ENCODE data around the gene KCNQ5. TPM values are rescaled to one million over a fixed set of nuclear protein-coding genes. Genes with fewer than 3 reads are reported as not detected.

Gene KCNQ5
- total RNA-seq, 2 donors from 2014 or later, result 0.67 TPM; not detected in 1

GRCh38 chr6:72631480-72631879 is 9.6 kb downstream of the KCNQ5 start:
- Histone ChIP-seq H3K36me3 (no peaks in the 10 kb centered on the region), H3K4me1 (no peaks in the 10 kb centered on the region)

GRCh38 chr6:72635636-72636035 is 13.8 kb downstream of the KCNQ5 start:
- Histone ChIP-seq H3K27ac (no peak overlapping the region), H3K36me3 (no peaks in the 10 kb centered on the region), H3K4me1 (no peaks in the 10 kb centered on the region), H3K9me3 (no peaks in the 10 kb centered on the region), H3K4me3 (no peak overlapping the region), H3K27me3 (no peaks in the 10 kb centered on the region)
- DNase-seq (ENCODE audit: low spot score), result no peak
- TF ChIP-seq CTCF (IDR thresholded peaks at IDR 0.05), result no peak

More at GRCh38 chr6:72631480-72631879, 9.6 kb downstream of the KCNQ5 start:
- no peaks in the 10 kb centered on the region for H3K27me3 ChIP-seq
- H3K4me3 ChIP-seq, result no peak overlapping the region
- no peak for DNase-seq (ENCODE audit: low spot score)
- no peak for TF ChIP-seq CTCF (IDR thresholded peaks at IDR 0.05)
- H3K9me3 ChIP-seq, result no peaks in the 10 kb centered on the region
- no peak overlapping the region for H3K27ac ChIP-seq

- Histone ChIP-seq H3K4me3 (no peak overlapping the region), H3K4me1 (no peaks in the 10 kb centered on the region), H3K27me3 (no peaks in the 10 kb centered on the region), H3K27ac (no peak overlapping the region), H3K9me3 (no peaks in the 10 kb centered on the region), H3K36me3 (no peaks in the 10 kb centered on the region)
- TF ChIP-seq CTCF (IDR thresholded peaks at IDR 0.05), result no peak
- no peak for DNase-seq (ENCODE audit: low spot score)
Measured at GRCh38 chr6:72636215-72636614, 14.4 kb downstream of the KCNQ5 start.

GRCh38 chr6:72636786-72637185 is 14.9 kb downstream of the KCNQ5 start:
- Histone ChIP-seq H3K4me1 (no peaks in the 10 kb centered on the region), H3K4me3 (no peak overlapping the region), H3K36me3 (no peaks in the 10 kb centered on the region), H3K27me3 (no peaks in the 10 kb centered on the region), H3K9me3 (no peaks in the 10 kb centered on the region), H3K27ac (no peak overlapping the region)
- no peak for TF ChIP-seq CTCF (IDR thresholded peaks at IDR 0.05)
- DNase-seq (ENCODE audit: low spot score), result no peak

GRCh38 chr6:72639920-72640614 is 18.2 kb downstream of the KCNQ5 start:
- Histone ChIP-seq H3K4me1 (no peaks in the 10 kb centered on the region), H3K9me3 (no peaks in the 10 kb centered on the region), H3K4me3 (no peak overlapping the region), H3K36me3 (no peaks in the 10 kb centered on the region), H3K27me3 (no peaks in the 10 kb centered on the region), H3K27ac (no peak overlapping the region)
- TF ChIP-seq CTCF (IDR thresholded peaks at IDR 0.05), result no peak
- no peak for DNase-seq (ENCODE audit: low spot score)

- Histone ChIP-seq H3K9me3 (no peaks in the 10 kb centered on the region), H3K27ac (no peak overlapping the region), H3K4me1 (no peaks in the 10 kb centered on the region), H3K4me3 (no peak overlapping the region), H3K27me3 (no peaks in the 10 kb centered on the region), H3K36me3 (no peaks in the 10 kb centered on the region)
- TF ChIP-seq CTCF (IDR thresholded peaks at IDR 0.05), result no peak
- DNase-seq (ENCODE audit: low spot score), result no peak
Measured at GRCh38 chr6:72640615-72640930, 18.7 kb downstream of the KCNQ5 start.
